Suprapubic skin (tissue), 4 donors: ENCODE measurements around the gene SLC16A2.

Experiments used
- EP300 ChIP-seq: sonication (generic); formaldehyde crosslinking; IDR thresholded peaks from one replicate; pipeline ENCODE4 v1.6.1; 2017; ENCODE audit warnings: antibody characterized with exemption
- POLR2A ChIP-seq, 2 donors: fragments of 450-650 bp; IDR thresholded peaks; one replicate each; pipeline ENCODE4 v1.6.1; 2017; ENCODE audit warnings: antibody characterized with exemption in 2 of 2, mild to moderate bottlenecking in 2 of 2, moderate library complexity in 2 of 2
- POLR2AphosphoS5 ChIP-seq, 3 donors: sonication (generic); formaldehyde crosslinking; IDR thresholded peaks; one replicate each; pipeline ENCODE4 v1.6.1; 2017; ENCODE audit warnings: antibody characterized with exemption in 3 of 3
- TF ChIP-seq, protein P1 (sequence below), 2 donors: fragments of 200-600 bp in 1 of 2; fragments of 450-650 bp in 1 of 2; sonication (generic) in 1 of 2; IDR thresholded peaks; one replicate each; pipeline ENCODE4 v1.5.1; 2016 to 2019; ENCODE audit warnings: antibody characterized with exemption in 2 of 2, mild to moderate bottlenecking in 1 of 2, moderate library complexity in 1 of 2

DNA sequence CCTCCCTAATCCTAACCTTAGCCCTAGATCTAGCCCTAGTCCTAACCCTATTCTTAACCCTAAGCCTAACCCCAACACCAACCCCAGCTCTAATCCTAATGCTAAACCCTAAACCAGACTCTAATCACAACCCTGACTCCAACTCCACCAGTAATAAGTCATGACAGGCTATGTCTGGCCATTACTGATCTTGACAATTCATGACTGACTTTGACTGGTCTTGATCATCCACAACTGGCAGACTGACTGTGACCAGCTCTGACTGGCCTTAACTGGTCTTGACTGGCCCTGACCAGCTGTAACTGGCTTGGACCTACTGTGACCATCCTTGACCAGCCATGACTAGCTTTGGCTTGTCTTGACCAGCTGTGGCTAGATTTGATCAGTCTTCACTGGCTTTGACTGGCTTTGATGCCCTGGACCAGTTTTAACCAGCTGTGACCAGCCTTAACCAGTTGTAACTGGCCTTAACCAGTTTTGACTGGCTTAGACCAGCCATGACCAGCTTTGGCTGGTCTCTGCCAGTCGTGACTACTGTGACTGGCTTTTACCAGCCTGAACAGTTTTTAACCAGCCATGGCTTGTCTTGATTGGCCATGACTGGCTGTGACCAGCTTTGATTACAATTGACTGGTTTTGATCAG lies 124.7 kb downstream of the SLC16A2 start:
- TF ChIP-seq, protein P1, sequence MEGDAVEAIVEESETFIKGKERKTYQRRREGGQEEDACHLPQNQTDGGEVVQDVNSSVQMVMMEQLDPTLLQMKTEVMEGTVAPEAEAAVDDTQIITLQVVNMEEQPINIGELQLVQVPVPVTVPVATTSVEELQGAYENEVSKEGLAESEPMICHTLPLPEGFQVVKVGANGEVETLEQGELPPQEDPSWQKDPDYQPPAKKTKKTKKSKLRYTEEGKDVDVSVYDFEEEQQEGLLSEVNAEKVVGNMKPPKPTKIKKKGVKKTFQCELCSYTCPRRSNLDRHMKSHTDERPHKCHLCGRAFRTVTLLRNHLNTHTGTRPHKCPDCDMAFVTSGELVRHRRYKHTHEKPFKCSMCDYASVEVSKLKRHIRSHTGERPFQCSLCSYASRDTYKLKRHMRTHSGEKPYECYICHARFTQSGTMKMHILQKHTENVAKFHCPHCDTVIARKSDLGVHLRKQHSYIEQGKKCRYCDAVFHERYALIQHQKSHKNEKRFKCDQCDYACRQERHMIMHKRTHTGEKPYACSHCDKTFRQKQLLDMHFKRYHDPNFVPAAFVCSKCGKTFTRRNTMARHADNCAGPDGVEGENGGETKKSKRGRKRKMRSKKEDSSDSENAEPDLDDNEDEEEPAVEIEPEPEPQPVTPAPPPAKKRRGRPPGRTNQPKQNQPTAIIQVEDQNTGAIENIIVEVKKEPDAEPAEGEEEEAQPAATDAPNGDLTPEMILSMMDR (IDR thresholded peaks at IDR 0.05): no peak
- no peak for TF ChIP-seq POLR2A (IDR thresholded peaks at IDR 0.05)
- no peak for TF ChIP-seq EP300
- TF ChIP-seq POLR2AphosphoS5 (IDR thresholded peaks at IDR 0.05): no peak
